ENCODE results near the gene MTHFSD. TPM values are rescaled to one million over a fixed set of nuclear protein-coding genes. Genes with fewer than 3 reads are reported as not detected.

The MTHFSD gene
- total RNA-seq, 1 experiment from 2014 or later, result 4.7 TPM

GRCh38 chr16:86517033-86517432 is 38.0 kb downstream of the MTHFSD start:
- Histone ChIP-seq H3K4me1 (ENCODE audit: insufficient read depth, low read length) (no peaks in the 10 kb centered on the region), H2AFZ (ENCODE audit: low read length) (no peak overlapping the region), H4K5ac (ENCODE audit: insufficient read length, low read depth, low read length) (no peak overlapping the region), H3K14ac (ENCODE audit: insufficient read depth, low read length) (no peak overlapping the region), H2BK12ac (ENCODE audit: insufficient read length, low read depth, low read length) (no peak overlapping the region), H4K8ac (replicated peaks; ENCODE audit: insufficient read length, low read depth, low read length) (no peak overlapping the region), H3K23me2 (ENCODE audit: insufficient read length, low read depth, low read length, poor library complexity, severe bottlenecking) (no peaks in the 10 kb centered on the region), H3K18ac (ENCODE audit: insufficient read length, low read depth, low read length) (no peak overlapping the region), H3K9ac (ENCODE audit: extremely low read depth, insufficient read length, low read length) (no peak overlapping the region), H2BK15ac (ENCODE audit: low read depth, low read length) (no peak overlapping the region), H2BK120ac (ENCODE audit: low read depth, low read length, poor library complexity, severe bottlenecking) (no peak overlapping the region), H3K23ac (ENCODE audit: insufficient read length, low read depth, low read length) (no peak overlapping the region), H3K4me2 (ENCODE audit: insufficient read depth, insufficient read length, low read length) (no peak overlapping the region), H3K27ac (ENCODE audit: insufficient read length, low read depth, low read length) (no peak overlapping the region), H3T11ph (ENCODE audit: low read length) (no peak overlapping the region), H3K79me1 (ENCODE audit: insufficient read depth, low read depth, low read length, poor library complexity, severe bottlenecking) (no peaks in the 10 kb centered on the region), H4K20me1 (ENCODE audit: control insufficient read depth, insufficient read depth, insufficient read length) (no peaks in the 10 kb centered on the region), H3K27me3 (ENCODE audit: insufficient read depth, low read length) (peaks cover 64% of the 10 kb centered on the region), H2BK5ac (ENCODE audit: insufficient read length, low read length) (no peak overlapping the region), H3K9me3 (ENCODE audit: control insufficient read depth, low read depth, low read length) (no peaks in the 10 kb centered on the region), H3K56ac (ENCODE audit: insufficient read length, low read depth, low read length) (no peak overlapping the region), H2BK20ac (ENCODE audit: low read depth, low read length, poor library complexity, severe bottlenecking) (no peak overlapping the region), H3K79me2 (ENCODE audit: insufficient read depth, low read length) (no peaks in the 10 kb centered on the region), H2AK5ac (ENCODE audit: insufficient read length, low read length) (no peak overlapping the region), H3K4ac (ENCODE audit: low read depth, low read length) (no peak overlapping the region), H4K91ac (ENCODE audit: insufficient read length, low read depth, low read length) (no peak overlapping the region)
- no peak for DNase-seq
- Mint-ChIP-seq H3K27me3 (ENCODE audit: low read depth) (peaks cover 99% of the 10 kb centered on the region), H3K27ac (no peak overlapping the region), H3K4me3 (peak overlapping the region in 1 of 2 experiments; percentile 44; a peak in 1 of 5 replicates), H3K9me3 (peaks cover 2 to 14% of the 10 kb centered on the region in 2 experiments; a peak in 2 of 5 replicates), H3K36me3 (ENCODE audit: insufficient read depth in 1 of 3, low read depth in 3 of 3) (no peaks in the 10 kb centered on the region), H3K4me1 (peaks cover 9 to 34% of the 10 kb centered on the region in 2 experiments)
- TF ChIP-seq CTCF (conservative IDR thresholded peaks at IDR 0.05), result no peak
- WGBS (ENCODE audit: extremely low coverage, insufficient read length, low lambda C conversion rate), result no CpG with 5 or more reads among the region's 9 CpGs
